HG02884 (cell line): ENCODE data around the gene SLC7A1.

Experiments used
- ATAC-seq: cut with Tn5 transposase; IDR thresholded peaks from one replicate; pipeline ENCODE4 v1.9.1; 2021; ENCODE audit warnings: mild to moderate bottlenecking, moderate library complexity; ENCODE audit not compliant: unreplicated experiment

Gene SLC7A1

DNA sequence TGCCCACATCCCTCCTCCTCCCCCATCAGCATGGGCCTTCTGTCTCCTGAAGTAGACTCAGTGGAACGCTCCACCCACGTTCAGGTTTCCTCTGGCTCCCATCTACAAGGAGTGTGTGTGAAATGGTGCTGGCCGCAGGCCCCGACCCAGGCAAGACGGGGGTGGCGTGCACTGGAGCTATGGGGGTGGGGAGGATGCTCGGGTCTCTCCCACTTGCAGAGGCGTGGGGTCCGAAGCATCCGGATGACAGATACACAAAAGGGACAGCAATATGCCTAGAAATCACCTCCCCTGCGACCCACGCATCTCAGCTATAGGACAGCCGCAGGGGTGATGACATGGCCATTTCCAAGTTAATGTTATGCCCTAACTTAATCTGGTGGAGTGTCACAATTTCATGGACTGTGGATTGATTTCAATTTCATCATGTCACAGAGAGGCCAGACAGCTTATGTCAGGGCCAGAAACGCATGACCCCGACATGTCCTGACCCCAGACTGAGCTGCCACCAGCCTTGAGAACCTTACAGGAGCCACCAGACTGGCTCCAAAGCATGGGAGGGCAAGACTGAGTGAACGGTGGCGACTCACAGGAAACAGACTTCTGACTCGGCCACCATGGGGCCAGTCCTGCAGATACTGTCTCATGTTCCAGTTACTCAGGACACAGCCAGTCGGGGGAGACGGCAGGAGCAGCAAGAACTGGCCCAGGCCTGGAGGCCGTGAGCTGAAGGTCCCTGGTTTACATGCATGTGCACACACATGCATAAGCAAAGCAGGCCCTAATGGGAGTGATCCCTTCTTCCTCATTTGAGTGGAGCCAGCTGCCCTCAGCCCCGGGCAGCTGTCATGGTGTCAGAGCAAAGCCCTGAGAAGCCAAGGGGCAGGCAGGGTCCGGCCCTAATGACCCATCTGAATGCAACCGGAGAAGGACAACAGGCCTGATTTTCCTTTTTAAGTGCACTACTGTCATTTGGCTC is 82.2 kb downstream of the SLC7A1 start:
- no peak for ATAC-seq

DNA sequence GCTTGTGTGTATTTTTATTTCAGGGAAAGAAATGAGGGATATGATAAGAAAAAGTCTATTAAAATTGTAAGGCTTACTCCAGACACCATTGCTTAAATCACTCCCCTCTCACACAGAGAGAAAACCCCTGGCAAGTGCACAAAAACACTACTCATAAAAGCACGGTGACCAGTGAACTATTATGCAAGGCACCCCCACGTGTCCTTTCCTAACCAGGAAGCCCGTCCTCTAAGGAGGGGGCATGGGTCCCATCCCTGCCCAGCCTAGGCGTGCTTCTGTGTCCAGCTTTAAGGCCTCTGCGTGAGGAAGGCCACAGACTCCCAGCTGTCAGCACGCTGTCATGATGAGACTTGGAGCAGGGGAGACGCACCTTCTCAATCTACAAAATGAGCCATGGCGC is 83.5 kb downstream of the SLC7A1 start:
- ATAC-seq: no peak

DNA sequence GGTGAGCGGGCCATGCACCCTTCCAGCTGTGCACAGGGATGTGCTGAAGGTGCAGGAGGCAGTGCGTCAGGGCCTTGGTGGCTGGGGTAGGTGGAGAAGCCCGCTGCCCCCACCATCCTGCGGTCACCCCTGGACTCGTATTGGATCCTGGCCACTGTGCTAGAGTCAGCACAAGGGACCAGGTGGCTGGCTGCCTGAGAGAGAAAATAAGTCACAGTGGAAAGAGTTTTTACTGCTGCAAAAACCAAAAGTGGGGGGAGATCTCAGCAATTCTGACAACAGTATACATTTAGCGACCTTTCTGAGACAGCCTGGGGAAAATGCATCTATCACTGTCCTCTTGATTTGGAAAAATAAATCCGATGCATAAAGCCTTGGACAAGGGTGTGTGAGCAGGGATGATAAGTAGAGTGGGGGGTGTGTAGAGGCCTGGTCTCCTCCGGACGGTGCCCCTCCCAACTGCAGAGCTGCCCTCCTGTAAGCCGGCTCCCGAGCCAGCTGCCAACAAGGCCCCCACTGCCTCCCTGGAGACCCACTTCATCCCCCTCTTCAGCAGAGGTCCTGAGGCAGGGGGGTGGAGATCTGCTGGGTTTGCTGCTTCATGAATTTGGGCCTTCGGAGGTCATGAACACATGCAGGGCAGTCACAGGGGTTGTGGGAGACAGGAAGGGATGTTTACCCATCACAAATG is 84.2 kb downstream of the SLC7A1 start:
- no peak for ATAC-seq

DNA sequence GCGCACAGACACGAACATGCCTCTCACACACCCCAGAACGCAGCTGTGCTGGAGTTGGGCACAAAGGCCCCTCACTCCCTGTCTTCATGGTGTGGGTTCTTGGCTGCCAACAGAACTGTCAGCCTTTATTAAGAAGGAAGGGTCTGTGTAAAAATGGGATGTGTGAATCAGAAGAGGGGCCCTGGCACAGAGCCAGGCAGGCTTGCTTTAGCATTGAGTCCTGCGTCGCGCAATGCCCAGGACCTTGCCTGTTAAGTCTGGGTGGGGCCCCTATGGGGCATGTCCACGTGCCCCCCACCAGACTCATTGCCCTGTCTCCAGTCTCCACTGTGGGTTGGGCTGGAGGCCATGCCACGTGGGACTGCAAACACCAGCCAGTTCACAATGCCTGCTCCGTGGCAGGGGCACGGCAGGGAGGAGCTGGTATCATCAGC is 84.8 kb downstream of the SLC7A1 start:
- no peak for ATAC-seq

DNA sequence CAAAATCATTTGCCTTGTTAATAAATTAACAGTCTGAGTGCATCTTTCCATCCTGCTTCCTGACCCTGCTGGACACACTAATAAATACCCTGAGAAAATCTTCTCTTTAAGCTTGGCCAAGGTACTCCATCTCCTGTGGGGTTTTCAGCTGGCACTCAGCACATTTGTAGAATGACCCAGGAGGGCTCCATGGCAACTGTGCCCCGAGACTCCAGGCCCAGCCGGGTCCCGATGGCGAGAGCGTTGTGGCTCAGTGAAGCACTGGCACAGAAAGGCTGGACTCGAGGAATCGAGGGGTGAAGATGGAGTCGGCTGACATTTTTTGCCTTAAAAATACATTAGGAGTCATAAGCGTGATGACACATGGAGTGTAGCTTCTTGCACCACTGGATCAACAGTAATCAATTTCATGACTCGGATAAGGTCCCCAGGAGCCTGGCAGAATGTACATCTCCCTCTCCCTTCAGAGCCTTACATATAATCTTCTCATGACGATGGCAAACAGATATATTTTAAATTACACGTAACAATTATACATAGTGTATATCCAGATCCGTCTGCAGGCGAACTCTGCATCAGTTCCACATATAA is 85.4 kb downstream of the SLC7A1 start:
- no peak for ATAC-seq

GRCh38 chr13:29508876-29509252 is 86.6 kb downstream of the SLC7A1 start:
- ATAC-seq: no peak

DNA sequence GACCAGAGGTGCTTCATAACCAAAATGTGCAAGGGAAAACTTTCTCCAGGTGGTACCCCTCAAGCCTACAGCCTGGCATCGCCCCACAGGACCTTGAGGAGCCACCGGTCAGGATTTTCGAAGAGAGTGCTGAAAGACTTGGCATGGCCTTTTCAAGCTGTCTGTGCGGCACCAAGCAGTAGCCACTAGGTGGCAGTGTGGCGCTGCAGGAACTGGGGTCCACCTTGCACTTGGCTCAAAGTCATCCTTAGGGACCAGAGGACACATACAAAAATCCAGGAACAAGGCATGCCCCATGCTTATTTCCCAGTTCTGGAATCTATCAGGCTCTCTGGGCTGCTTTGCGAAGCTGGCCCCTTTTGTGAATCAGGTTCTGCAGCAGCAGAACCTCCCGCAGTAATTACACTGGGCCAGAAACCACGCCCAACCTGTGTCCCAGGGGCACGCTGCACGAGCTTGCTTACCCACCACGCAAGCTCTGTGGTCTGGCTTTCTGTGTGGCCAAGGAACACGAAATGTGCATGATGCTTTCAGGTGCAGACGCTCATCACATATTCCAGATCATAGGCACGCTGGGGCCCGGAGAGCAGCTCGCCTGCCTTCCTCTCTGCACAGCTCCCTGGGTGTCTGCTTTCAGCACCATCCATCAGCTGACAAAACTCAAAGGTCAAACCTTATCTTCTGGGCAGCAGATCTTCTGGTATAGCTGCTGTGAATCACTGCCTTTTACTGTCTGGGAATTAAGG is 87.2 kb downstream of the SLC7A1 start:
- ATAC-seq: no peak

DNA sequence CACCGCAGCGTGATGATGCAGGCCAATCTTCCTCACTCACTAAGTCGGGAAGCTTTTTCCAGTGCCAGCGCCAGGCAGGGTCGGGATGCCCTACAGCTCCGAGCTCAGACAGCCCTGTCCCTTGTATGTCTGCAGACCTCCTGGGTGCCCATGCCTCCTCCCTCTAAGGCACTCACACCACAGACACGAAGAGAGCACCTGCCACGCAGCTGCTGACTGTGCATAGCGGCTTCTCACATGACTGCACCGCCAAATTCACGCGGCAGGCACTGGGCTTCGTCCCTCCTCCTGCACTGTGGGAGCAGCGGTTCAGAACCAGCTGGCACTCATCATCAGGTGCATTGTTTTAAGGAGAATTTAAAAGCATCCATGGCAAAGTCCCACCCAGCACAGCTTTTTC is 88.1 kb downstream of the SLC7A1 start:
- ATAC-seq: no peak

DNA sequence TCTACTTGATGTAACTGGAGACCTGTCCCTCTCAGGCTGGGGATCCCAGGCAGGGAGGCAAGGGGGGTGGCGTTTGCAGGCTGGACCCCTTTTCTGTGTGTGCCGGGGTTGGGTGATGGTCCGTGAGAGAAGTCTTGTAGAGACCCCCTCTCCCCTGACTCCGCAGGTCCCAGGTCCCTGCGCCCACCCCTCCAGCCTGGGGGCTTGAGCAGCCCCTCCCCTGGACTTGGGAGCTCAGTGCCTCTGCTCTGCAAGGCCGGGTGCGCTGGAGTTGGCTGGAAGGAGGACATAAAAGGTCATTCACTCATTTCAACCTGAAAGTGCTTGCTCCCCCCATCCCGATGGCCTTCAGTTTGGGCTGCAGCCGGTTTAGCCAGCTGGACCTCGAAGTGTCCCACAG is 89.5 kb downstream of the SLC7A1 start:
- ATAC-seq: no peak

- ATAC-seq: no peak
Measured at GRCh38 chr13:29505511-29505910, 90.0 kb downstream of the SLC7A1 start.

- ATAC-seq: no peak
Measured at GRCh38 chr13:29504691-29505090, 90.8 kb downstream of the SLC7A1 start.

DNA sequence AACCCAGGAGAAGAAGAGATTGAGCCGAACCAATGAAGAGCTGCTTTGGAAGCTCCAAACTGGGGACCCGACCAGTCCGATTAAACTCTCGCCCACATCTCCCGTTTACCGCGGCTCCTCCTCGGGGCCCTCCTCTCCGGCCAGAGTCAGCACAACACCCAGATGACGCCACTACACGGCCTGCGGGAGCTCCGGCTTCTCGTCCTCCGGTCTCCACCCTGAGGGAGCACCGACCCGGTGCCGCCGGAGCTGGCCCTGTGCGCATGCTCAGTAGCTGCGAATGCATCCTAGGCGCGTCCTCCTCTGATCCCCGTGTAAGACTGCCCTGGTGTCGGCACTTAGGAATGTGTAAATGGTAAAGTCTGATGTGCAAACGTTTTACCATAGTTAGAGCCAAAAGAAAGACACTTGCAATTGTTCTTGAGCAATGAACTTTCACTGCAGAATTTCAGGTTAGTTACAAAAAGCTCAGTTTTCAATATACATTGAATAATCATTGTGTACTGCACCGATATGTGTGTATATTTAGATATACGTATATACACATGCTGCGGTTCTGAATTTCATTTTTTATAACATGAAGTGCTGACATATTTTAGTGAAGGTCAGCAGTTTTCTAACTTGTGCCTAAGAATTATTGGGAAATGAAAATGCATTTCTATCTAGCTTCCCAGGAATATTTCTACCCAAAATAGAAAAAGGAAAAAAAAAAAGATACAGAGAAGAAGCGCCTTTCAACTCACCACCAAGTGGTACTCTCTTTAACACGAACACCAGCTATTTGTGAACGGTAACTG is 92.2 kb downstream of the SLC7A1 start:
- no peak for ATAC-seq

- no peak for ATAC-seq
Measured at GRCh38 chr13:29502391-29503008, 93.0 kb downstream of the SLC7A1 start.

DNA sequence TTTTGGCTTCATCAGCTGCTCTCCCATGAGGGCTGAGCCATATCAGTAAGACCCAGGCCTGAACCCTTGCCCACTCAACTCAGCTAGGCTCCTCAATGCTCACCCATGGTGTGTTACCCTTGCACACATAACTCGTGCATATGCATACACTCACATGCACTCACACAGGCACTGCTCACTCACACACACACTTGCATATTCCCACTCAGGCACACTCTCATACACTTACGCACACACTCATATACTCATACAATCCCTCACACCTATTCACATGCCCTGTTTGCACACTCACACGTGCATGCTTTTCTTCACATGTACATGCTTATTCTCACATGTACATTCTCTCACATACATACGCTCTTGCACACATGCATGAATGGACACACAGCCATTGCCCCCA is 93.8 kb downstream of the SLC7A1 start:
- no peak for ATAC-seq

DNA sequence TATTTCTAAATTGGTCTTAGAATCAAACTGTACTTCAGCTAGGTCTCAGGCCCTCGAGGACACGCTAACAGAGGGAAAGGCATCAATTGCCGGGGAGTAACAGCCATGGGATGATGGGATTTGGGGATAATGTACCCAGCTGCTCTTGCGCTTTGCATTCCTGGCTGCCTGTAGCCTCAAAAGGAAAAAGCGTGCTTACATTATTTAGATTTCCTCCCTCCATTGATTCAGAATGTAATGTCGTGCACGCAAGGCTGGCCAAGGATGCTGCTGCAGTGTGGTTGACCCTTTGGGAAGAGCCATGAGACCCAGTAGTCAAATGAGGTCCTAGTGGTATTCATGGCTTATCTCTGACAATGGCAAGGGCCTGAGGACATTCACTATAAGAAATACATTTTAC is 95.1 kb downstream of the SLC7A1 start:
- ATAC-seq: no peak

DNA sequence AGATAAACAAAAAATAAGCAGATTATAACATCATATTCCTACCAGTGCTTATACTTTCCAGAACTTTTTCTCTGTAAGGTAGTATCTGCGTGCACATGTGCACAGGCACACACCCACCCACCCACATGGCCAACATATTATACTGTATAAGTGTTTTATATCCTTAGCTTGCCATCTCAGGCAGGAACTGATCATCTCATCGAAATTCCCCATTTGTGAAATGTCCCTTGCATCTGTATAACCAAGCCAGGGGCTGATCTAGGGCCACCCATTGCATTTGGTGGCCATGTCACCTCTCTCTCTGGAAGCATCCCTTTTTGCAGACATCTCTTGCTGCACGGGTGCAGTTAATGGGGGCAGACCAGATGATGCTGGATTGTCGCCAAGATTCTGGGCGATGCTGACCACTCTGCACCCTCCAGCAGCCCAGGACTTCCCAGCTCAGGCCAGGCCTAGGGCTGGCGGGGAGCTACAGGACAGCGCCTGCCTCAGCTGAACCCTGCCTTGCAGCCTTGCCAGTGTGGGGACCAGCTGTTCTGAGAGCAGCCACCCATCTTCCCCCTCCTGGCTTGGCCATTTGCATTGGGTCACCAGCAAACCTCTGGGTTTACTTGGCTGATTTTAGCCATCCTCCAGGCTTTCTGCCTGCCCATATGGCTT is 95.9 kb downstream of the SLC7A1 start:
- ATAC-seq: no peak

GRCh38 chr13:29498426-29499040 is 97.0 kb downstream of the SLC7A1 start:
- no peak for ATAC-seq

DNA sequence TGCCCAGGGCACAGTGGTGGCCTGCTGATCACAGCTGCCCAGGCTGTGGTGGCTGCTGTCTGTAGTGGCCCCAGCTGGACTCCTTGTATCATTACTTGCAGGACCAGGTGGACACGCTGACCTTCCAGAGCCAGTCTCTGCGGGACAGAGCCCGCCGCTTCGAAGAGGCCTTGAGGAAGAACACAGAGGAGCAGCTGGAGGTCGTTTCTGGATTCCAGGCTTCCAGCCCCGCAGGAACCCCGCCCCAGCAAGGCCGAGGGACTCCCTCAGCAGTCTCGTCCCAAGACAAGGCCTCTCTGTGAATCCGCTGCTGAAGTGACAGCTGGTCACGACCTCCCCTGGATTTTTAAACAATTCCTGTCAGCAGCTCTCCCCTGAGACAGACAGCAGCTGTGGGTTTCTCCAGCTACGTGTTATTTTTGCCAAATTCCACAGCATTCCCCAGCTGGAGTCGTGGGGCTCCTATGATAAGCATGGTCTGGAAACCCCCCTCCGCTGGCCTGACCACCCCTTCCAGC is 98.3 kb downstream of the SLC7A1 start:
- no peak for ATAC-seq
